GM13977 (cell line): Measurements from ENCODE around the gene PIK3CG.

Experiments used
- DNase-seq: peaks from one replicate; pipeline ENCODE4 v3.0.0; 2012; ENCODE audit warnings: low spot score
- in situ Hi-C: fragments of 300-500 bp; cut with MboI; formaldehyde crosslinking; loops from one replicate; pipeline ENCODE4 v1.12.0; 2022; ENCODE audit warnings: low sequenced_read_pairs, low pct_unique_long_range_greater_than_20kb, mixed read lengths, inconsistent platforms; ENCODE audit not compliant: unreplicated experiment
- TF ChIP-seq, protein P1 (sequence below): IDR thresholded peaks from 2 replicates; pipeline ENCODE4 v1.5.1; 2012; ENCODE audit warnings: mild to moderate bottlenecking, control low read depth; ENCODE audit not compliant: insufficient read depth; ENCODE audit errors: extremely low read depth, missing control alignments

The PIK3CG gene

DNA sequence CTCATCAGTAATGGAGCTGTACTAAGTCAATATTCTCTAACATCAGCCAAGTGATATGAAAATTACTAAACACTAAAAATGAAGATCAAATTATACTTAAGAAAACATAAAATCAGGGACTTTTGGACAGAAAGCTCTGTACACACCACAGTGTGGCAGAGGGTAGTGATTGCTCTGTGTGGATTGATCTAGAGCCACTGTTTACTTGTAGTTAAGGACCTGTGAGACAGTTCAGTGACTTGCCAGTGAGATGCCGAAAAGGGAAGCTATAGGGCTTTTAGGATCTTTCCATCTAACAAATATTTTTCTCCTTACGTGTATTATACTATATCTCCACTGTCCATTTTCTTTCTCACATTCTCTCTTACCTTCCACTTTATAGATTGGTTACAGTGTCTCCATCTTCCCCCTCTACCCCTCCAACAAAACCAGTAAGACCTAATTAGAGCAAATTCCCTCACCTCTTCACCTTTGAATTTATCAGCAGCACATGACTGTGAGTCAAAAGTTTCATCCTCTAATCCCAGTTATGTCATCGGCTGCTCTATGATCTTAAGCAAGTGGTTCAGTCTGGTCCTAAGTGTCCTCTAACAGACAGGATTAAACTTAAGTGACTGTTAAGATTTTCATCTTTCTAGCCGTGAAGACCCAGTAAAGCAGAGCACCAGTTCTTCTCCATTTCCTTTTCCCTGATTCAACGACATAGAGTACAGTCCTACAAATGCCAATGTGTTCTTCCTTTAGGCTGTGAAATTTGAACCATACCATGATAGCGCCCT is 6.9 kb downstream of the PIK3CG start:
- in situ Hi-C loops: no loop called here
- DNase-seq: no peak
- TF ChIP-seq, protein P1, sequence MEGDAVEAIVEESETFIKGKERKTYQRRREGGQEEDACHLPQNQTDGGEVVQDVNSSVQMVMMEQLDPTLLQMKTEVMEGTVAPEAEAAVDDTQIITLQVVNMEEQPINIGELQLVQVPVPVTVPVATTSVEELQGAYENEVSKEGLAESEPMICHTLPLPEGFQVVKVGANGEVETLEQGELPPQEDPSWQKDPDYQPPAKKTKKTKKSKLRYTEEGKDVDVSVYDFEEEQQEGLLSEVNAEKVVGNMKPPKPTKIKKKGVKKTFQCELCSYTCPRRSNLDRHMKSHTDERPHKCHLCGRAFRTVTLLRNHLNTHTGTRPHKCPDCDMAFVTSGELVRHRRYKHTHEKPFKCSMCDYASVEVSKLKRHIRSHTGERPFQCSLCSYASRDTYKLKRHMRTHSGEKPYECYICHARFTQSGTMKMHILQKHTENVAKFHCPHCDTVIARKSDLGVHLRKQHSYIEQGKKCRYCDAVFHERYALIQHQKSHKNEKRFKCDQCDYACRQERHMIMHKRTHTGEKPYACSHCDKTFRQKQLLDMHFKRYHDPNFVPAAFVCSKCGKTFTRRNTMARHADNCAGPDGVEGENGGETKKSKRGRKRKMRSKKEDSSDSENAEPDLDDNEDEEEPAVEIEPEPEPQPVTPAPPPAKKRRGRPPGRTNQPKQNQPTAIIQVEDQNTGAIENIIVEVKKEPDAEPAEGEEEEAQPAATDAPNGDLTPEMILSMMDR: no peak

DNA sequence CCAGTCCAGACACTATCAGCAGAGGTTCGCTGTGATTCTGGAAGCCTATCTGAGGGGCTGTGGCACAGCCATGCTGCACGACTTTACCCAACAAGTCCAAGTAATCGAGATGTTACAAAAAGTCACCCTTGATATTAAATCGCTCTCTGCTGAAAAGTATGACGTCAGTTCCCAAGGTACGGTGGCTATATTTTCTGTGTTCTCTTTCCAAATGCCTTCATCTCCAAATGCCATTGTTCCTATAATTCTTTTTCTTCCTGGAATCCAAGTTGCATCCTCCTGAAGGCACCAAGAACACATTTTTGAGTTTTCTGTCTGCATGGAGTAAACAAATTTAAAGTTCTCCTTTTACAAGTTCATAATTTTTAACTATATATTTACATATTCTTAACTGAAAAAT is 7.7 kb downstream of the PIK3CG start:
- DNase-seq: no peak
- TF ChIP-seq, protein P1: no peak
- in situ Hi-C loops: no loop called here

DNA sequence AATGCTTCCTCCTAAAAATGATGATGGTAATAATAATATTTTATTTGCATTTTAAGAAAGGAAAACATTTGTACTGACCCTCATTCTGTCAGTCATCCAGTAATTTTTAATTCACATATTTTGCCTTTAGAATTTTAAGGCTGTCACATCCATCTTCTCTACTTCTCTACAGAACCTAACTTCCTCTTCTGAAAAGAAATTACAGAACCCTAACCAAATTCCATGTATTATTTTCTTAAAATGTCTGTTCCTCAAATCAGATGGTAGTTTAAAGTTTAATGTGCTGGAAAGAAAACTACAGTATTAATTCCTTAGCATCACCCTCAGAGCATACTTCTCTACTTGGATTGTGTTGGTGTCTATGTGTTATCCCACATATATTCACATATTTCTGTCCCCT is 9.0 kb downstream of the PIK3CG start:
- TF ChIP-seq, protein P1: no peak
- DNase-seq: no peak
- in situ Hi-C loops: no loop called here

DNA sequence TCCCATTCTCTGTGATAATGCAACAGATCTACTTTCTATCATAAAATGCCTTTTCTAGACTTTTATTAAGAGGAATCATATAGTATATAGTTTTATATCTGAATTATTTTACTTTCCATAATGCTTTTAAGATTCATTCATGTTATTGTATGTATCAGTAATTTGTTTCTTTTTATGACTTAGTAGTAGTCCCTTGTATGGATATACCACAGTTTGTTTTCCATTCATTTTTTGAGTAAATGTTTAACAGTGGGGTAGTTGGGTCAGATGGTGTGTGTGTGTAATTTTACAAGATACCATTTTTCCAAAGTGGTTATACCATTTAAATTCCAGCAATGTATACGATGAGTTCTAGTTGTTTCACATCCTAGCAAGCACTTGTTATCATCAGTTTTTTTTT is 10.4 kb downstream of the PIK3CG start:
- no peak for DNase-seq
- TF ChIP-seq, protein P1: no peak
- in situ Hi-C loops: no loop called here

DNA sequence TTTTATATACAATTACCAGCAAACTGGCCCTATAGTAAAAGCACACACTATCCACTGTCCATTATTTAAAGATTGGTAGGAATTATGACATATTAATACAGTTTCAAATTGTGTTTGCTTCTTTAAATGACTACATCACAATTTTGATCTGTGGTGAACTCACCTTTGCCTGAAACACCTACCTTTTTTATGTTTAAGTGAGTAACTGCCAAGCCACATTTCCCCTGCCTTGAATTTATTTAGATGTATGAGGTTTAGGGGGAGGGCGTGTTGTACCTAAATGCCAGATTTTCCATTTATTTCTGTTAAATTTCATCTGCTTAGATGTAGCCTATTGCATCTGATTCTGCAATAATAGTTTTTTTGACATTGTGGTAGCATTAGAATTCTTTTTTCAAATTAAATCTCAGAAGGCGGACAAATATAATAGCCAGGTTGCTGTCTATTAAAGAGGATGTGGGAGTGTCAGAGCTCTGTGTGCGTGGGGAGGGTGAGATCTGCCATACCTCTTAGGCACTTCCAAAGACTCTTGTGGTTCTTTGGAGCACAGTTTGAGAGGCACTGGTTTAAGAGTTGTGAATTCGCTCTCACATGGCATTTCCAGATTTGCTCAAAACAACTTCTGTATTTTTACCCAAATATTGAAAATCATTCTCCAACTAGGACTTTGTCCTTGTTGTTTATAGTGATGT is 13.8 kb downstream of the PIK3CG start:
- in situ Hi-C loops: no loop called here
- DNase-seq: no peak
- TF ChIP-seq, protein P1: no peak

DNA sequence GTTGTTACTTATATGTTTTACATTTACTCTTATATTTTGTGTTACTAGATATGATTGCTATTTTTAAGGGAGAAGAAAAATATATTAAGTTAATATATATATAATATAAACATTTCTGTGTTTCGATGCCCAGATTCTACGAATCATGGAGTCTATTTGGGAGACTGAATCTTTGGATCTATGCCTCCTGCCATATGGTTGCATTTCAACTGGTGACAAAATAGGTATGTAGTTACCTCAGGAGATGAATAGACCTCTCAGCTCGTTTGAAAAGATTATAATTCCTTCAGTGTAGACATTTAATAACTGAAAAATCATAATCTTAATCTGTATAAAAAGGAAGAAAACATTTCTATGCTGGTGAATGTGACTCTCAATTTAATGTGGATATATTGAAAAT is 16.9 kb downstream of the PIK3CG start:
- TF ChIP-seq, protein P1: no peak
- in situ Hi-C loops: no loop called here
- DNase-seq: no peak
